HG02642 (cell line): ENCODE results near the gene ZBED6.
"Not testable (repeated sequence)": the region's sequence is repeated elsewhere in the genome, so short reads cannot be mapped to it uniquely, and the experiment has no call there.

Experiments
- ATAC-seq: cut with Tn5 transposase; IDR thresholded peaks from one replicate; pipeline ENCODE4 v1.9.1; 2021; ENCODE audit warnings: mild to moderate bottlenecking; ENCODE audit not compliant: unreplicated experiment, poor library complexity

ZBED6 gene

GRCh38 chr1:203778146-203778545 lies 17.3 kb upstream of the ZBED6 start:
- ATAC-seq, result no peak

GRCh38 chr1:203778789-203779188 lies 16.6 kb upstream of the ZBED6 start:
- no peak for ATAC-seq

- no peak for ATAC-seq
Observed at GRCh38 chr1:203781962-203782361, 13.5 kb upstream of the ZBED6 start.

- ATAC-seq, result no peak
Observed at GRCh38 chr1:203789966-203790365, 5.5 kb upstream of the ZBED6 start.

GRCh38 chr1:203791498-203791897 lies 3.9 kb upstream of the ZBED6 start:
- ATAC-seq, result no peak

- ATAC-seq, result no peak
Observed at GRCh38 chr1:203792486-203792885, 2.9 kb upstream of the ZBED6 start.

- ATAC-seq, result not testable (repeated sequence)
Observed at GRCh38 chr1:203793561-203793960, 1.9 kb upstream of the ZBED6 start.

GRCh38 chr1:203794764-203795440 lies 521 bp upstream of the ZBED6 start:
- no peak for ATAC-seq

GRCh38 chr1:203796236-203796605 lies 798 bp downstream of the ZBED6 start:
- no peak for ATAC-seq

- ATAC-seq, result no peak
Observed at GRCh38 chr1:203797216-203797615, 1.8 kb downstream of the ZBED6 start.

- no peak for ATAC-seq
Observed at GRCh38 chr1:203797948-203798655, 2.7 kb downstream of the ZBED6 start.

- ATAC-seq, result no peak
Observed at GRCh38 chr1:203799157-203799556, 3.7 kb downstream of the ZBED6 start.

- ATAC-seq, result no peak
Observed at GRCh38 chr1:203799971-203800370, 4.5 kb downstream of the ZBED6 start.

GRCh38 chr1:203805689-203806088 lies 10.3 kb downstream of the ZBED6 start:
- no peak for ATAC-seq

GRCh38 chr1:203807196-203807595 lies 11.8 kb downstream of the ZBED6 start:
- no peak for ATAC-seq

- ATAC-seq, result no peak
Observed at GRCh38 chr1:203813581-203814341, 18.3 kb downstream of the ZBED6 start.

- ATAC-seq, result no peak
Observed at GRCh38 chr1:203818399-203818798, 23.0 kb downstream of the ZBED6 start.

- no peak for ATAC-seq
Observed at GRCh38 chr1:203823306-203823705, 27.9 kb downstream of the ZBED6 start.

GRCh38 chr1:203826175-203826574 lies 30.8 kb downstream of the ZBED6 start:
- no peak for ATAC-seq

GRCh38 chr1:203828002-203828401 lies 32.6 kb downstream of the ZBED6 start:
- no peak for ATAC-seq

- ATAC-seq, result no peak
Observed at GRCh38 chr1:203828503-203828902, 33.1 kb downstream of the ZBED6 start.
